ENCODE data around the gene FRMD4B.

Gene FRMD4B

GRCh38 chr3:69385723-69386555, at the start of gene FRMD4B:
Gene FRMD4B (minus strand): TSS chr3:69386088. CDS start chr3:69385989, 99 bp downstream.
- peak; percentile 59 for DNase-seq (ENCODE audit: low spot score)

- peak; percentile 33 for DNase-seq (ENCODE audit: low spot score)
Observed at GRCh38 chr3:69433969-69434325, 48.1 kb upstream of the FRMD4B start.

GRCh38 chr3:69433121-69433968, 47.5 kb upstream of the FRMD4B start:
- DNase-seq (ENCODE audit: low spot score), result peak; percentile 45

- no peak for DNase-seq (ENCODE audit: low spot score)
Observed at GRCh38 chr3:69428657-69429255, 42.9 kb upstream of the FRMD4B start.

- no peak for DNase-seq (ENCODE audit: low spot score)
Observed at GRCh38 chr3:69426967-69427304, 41.0 kb upstream of the FRMD4B start.

- DNase-seq (ENCODE audit: low spot score), result no peak
Observed at GRCh38 chr3:69426291-69426966, 40.5 kb upstream of the FRMD4B start.

- peak; percentile 48 for DNase-seq (ENCODE audit: low spot score)
Observed at GRCh38 chr3:69425249-69425648, 39.4 kb upstream of the FRMD4B start.

- no peak for DNase-seq (ENCODE audit: low spot score)
Observed at GRCh38 chr3:69423463-69424155, 37.7 kb upstream of the FRMD4B start.

- peak; percentile 20 for DNase-seq (ENCODE audit: low spot score)
Observed at GRCh38 chr3:69422751-69423150, 36.9 kb upstream of the FRMD4B start.

- no peak for DNase-seq (ENCODE audit: low spot score)
Observed at GRCh38 chr3:69420781-69421520, 35.1 kb upstream of the FRMD4B start.

GRCh38 chr3:69419276-69419675, 33.4 kb upstream of the FRMD4B start:
- DNase-seq (ENCODE audit: low spot score), result peak; percentile 27

GRCh38 chr3:69417541-69418078, 31.7 kb upstream of the FRMD4B start:
- no peak for DNase-seq (ENCODE audit: low spot score)

GRCh38 chr3:69413551-69414207, 27.8 kb upstream of the FRMD4B start:
- no peak for DNase-seq (ENCODE audit: low spot score)

GRCh38 chr3:69411346-69411745, 25.5 kb upstream of the FRMD4B start:
- peak; percentile 60 for DNase-seq (ENCODE audit: low spot score)

GRCh38 chr3:69410301-69410700, 24.4 kb upstream of the FRMD4B start:
- peak; percentile 69 for DNase-seq (ENCODE audit: low spot score)

GRCh38 chr3:69409831-69410230, 23.9 kb upstream of the FRMD4B start:
- no peak for DNase-seq (ENCODE audit: low spot score)

GRCh38 chr3:69409011-69409410, 23.1 kb upstream of the FRMD4B start:
- DNase-seq (ENCODE audit: low spot score), result no peak

GRCh38 chr3:69408542-69408941, 22.7 kb upstream of the FRMD4B start:
- no peak for DNase-seq (ENCODE audit: low spot score)

GRCh38 chr3:69407908-69408307, 22.0 kb upstream of the FRMD4B start:
- no peak for DNase-seq (ENCODE audit: low spot score)

- DNase-seq (ENCODE audit: low spot score), result no peak
Observed at GRCh38 chr3:69406163-69406562, 20.3 kb upstream of the FRMD4B start.
